ENCODE results near the gene EBI3.

DNA sequence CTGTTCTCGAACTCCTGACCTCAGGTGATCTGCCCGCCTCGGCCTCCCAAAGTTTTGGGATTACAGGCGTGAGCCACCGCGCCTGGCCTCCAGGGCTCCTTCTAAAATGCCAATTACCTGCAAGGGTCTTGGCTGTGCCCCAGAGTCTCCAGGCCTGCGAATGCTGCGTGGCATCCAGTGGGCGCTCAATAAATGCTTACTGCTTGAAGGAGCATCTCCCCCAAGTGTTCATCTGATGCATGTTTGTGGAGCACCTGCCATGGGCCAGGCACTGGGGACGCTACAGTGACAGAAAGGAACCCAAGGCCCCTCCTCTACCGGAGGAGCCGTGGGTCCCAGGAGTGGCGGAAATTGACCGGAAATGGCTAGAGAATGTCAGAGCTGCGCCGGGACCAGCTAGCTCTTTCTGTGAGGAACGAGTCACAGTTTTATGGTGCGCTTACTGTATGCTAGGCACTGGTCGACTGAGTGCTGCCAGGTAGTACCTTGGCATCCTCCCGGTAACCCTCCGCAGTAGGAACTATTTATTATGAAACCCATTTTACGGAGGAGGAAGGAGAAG is 32.7 kb upstream of the EBI3 start:
- TF ChIP-seq, protein P1, sequence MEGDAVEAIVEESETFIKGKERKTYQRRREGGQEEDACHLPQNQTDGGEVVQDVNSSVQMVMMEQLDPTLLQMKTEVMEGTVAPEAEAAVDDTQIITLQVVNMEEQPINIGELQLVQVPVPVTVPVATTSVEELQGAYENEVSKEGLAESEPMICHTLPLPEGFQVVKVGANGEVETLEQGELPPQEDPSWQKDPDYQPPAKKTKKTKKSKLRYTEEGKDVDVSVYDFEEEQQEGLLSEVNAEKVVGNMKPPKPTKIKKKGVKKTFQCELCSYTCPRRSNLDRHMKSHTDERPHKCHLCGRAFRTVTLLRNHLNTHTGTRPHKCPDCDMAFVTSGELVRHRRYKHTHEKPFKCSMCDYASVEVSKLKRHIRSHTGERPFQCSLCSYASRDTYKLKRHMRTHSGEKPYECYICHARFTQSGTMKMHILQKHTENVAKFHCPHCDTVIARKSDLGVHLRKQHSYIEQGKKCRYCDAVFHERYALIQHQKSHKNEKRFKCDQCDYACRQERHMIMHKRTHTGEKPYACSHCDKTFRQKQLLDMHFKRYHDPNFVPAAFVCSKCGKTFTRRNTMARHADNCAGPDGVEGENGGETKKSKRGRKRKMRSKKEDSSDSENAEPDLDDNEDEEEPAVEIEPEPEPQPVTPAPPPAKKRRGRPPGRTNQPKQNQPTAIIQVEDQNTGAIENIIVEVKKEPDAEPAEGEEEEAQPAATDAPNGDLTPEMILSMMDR (IDR thresholded peaks at IDR 0.05): no peak
- TF ChIP-seq POLR2A (IDR thresholded peaks at IDR 0.05): no peak

Data from vagina (tissue), 2 donors.